ENCODE data around the gene GJC3.
A peak's percentile ranks its signal among the peaks of the same experiment; 100 is the strongest.
"Not testable (repeated sequence)": the region's sequence is repeated elsewhere in the genome, so short reads cannot be mapped to it uniquely, and the experiment has no call there.

Gene GJC3

GRCh38 chr7:99930376-99930775 is 956 bp upstream of the GJC3 start:
- no peak for DNase-seq (ENCODE audit: low read depth in 2 of 2, low spot score in 1 of 2)

DNA sequence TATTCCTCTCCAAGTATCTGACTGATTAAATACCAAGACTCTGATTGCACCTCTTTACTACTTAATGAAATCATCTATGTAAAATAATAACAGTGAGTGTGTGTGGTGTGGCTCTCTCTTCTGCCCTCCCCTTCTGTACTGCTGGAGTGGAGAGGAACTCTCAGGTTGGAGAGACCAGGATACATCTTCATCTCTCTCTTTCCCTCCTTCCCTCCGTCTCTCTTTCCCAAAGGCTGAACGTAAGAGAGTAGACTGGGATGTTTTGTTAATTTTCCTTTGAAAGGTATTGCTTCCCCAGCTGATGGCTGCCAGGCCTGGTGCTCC is 272 bp upstream of the GJC3 start:
- DNase-seq (ENCODE audit: low read depth in 2 of 2, low spot score in 1 of 2), result no peak

GRCh38 chr7:99928188-99928587 is 1.2 kb downstream of the GJC3 start:
- DNase-seq (ENCODE audit: low read depth in 2 of 2, low spot score in 1 of 2), result no peak

- no peak for DNase-seq (ENCODE audit: low read depth in 2 of 2, low spot score in 1 of 2)
Measured at GRCh38 chr7:99927536-99927935, 1.9 kb downstream of the GJC3 start.

GRCh38 chr7:99926321-99926720 is 3.1 kb downstream of the GJC3 start:
- no peak for DNase-seq (ENCODE audit: low read depth in 2 of 2, low spot score in 1 of 2)

DNA sequence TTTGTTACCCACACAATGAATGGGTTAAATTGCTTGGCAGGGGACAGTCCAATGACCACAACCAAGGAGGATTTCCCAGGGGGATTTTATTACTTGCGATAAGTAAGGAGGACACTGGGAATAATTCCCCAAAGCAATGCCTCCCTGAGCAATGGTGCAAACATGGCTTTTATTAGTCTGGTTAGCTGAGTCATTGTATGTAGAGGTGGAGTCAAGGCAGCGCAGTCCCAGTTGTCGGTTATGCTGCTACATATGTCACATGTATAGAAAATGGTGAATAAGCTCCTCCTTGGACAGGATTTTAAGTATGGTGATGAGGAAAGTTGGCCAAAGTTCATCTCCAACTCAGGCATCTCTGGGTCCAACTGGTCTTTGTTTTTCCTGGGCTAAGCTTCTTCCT is 6.2 kb downstream of the GJC3 start:
- DNase-seq (ENCODE audit: low read depth in 2 of 2, low spot score in 1 of 2), result no peak

- no peak for DNase-seq (ENCODE audit: low read depth in 2 of 2, low spot score in 1 of 2)
Measured at GRCh38 chr7:99920149-99920548, 9.3 kb downstream of the GJC3 start.

DNA sequence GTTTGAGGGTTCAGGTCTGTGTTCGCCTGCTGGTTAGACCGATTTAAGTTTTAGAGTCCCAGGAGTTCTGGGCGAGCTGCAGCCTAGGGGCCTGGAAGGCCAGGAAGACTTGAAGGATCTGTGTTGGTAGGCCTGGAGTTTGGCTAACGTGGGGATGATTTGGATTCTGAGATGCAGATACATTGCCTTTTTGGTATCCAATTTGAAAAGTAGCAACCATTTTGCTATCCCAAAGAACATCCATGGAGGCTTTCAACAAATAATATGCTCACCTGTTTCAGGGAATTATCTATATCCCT is 9.7 kb downstream of the GJC3 start:
- DNase-seq (ENCODE audit: low read depth in 2 of 2, low spot score in 1 of 2), result no peak

- DNase-seq (ENCODE audit: low read depth in 2 of 2, low spot score in 1 of 2), result peak; percentile 72 to 82
Measured at GRCh38 chr7:99918959-99919813, 10.2 kb downstream of the GJC3 start, which contains the start of gene TRIM4. TSS of gene TRIM4 (minus strand) at chr7:99919530. CDS start at chr7:99919401, 129 bp downstream.

- DNase-seq (ENCODE audit: low read depth in 2 of 2, low spot score in 1 of 2), result no peak
Measured at GRCh38 chr7:99910976-99911375, 18.4 kb downstream of the GJC3 start.

DNA sequence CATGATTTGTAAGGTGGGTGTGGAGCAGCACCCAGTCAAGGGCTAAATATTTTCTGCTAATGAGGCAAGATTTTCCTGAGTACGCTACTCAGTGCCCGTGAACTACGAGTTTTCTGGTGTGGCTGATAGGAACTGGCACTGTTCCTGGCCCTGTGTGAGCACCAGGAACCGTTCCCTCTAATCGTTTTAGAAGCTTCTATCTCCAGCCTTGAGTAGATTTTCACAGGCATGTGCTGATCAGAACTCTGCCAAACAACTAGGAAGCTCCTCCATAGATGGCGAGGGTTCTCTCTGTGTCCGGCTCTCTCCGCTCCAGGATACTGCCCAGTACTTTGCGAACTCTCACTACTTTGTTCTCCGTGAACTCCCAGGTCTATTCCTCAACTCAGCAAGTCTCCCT is 27.8 kb downstream of the GJC3 start:
- DNase-seq (ENCODE audit: low read depth in 2 of 2, low spot score in 1 of 2), result no peak

- no peak for DNase-seq (ENCODE audit: low read depth in 2 of 2, low spot score in 1 of 2)
Measured at GRCh38 chr7:99899830-99900519, 29.4 kb downstream of the GJC3 start.

DNA sequence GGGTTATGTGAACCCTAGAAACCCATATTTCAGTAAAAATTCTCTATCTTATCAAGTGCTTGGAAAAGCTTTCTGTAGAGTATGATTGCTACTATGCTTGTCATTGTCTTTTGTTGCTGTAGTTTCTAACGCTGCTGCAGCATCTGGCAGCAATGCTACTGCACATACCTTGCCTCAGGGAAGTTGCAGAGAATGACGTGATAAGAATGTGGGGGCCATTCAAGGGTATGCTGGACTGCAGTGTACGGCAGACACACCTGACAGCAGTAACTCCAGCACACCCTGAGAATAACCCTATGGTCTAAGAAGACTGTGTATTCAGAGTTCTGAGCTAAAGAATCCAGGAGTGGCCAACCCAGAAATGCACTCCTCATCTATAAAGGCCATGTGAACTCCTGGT is 30.6 kb downstream of the GJC3 start:
- DNase-seq (ENCODE audit: low read depth in 2 of 2, low spot score in 1 of 2), result no peak

DNA sequence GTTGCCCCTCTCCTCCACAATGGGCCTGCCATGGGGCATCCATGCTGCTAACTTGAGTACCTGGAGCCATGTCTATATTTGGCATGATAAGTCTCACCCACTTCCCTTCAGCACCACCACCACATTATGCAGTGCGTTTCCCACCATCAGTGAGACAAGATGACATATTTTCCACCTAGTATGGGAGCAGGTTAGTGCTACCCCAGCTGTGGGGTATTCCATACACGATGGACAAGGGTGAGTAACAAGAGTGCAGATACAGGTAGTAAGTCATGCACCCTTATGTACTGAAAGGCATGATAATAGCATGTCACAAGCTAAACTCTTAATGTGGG is 31.4 kb downstream of the GJC3 start:
- DNase-seq (ENCODE audit: low read depth in 2 of 2, low spot score in 1 of 2), result no peak

DNA sequence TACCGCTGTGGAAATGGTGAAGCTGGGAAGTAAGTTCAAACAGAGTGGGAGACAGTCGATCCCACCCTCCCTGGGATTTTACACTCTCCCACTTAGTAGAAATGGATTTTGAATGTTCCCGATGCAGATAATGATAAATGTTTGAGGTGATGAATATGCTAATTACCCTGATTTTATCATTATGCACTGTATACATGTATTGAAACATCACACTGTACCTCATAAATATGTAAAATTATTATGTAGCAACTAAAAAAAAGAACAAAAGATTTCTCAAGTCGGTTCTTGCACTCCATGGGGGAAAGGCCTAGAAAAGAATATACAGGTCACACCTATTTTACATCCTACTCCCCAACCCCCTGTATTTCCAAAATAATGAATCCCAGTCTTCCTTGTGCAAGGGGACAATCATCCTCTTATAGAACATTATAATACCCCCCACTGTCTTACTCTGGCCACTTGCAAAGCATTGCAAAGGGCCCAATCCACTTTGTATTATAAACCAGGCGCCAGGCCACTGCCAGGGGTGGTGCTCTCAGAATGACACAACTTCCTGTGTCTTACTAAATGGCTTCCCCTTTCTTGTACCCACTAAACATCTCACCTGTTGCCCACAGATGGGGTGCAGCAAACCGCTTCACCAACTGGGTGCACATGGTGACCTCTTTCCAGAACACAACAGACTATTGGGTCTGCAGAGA is 31.9 kb downstream of the GJC3 start:
- no peak for DNase-seq (ENCODE audit: low read depth in 2 of 2, low spot score in 1 of 2)

GRCh38 chr7:99894738-99895137 is 34.7 kb downstream of the GJC3 start:
- DNase-seq (ENCODE audit: low read depth in 2 of 2, low spot score in 1 of 2), result no peak

- no peak for DNase-seq (ENCODE audit: low read depth in 2 of 2, low spot score in 1 of 2)
Measured at GRCh38 chr7:99893280-99893679, 36.1 kb downstream of the GJC3 start.

GRCh38 chr7:99890348-99890747 is 39.1 kb downstream of the GJC3 start:
- DNase-seq (ENCODE audit: low read depth in 2 of 2, low spot score in 1 of 2), result not testable (repeated sequence)

DNA sequence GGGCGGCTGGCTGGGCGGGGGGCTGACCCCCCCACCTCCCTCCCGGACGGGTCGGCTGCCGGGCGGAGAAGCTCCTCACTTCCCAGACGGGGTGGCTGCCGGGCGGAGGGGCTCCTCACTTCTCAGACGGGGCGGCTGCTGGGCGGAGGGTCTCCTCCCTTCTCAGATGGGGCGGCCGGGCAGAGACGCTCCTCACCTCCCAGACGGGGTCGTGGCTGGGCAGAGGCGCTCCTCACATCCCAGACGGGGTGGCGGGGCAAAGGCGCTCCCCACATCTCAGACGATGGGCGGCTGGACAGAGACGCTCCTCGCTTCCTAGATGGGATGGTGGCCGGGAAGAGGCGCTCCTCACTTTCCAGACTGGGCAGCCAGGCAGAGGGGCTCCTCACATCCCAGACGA is 41.1 kb downstream of the GJC3 start:
- DNase-seq (ENCODE audit: low read depth in 2 of 2, low spot score in 1 of 2), result not testable (repeated sequence)

- DNase-seq (ENCODE audit: low read depth in 2 of 2, low spot score in 1 of 2), result no peak
Measured at GRCh38 chr7:99881370-99881769, 48.0 kb downstream of the GJC3 start.

- DNase-seq (ENCODE audit: low read depth in 2 of 2, low spot score in 1 of 2), result no peak
Measured at GRCh38 chr7:99876933-99877332, 52.5 kb downstream of the GJC3 start, which contains the start of gene OR2AE1. TSS of gene OR2AE1 (minus strand) at chr7:99877033. CDS start at chr7:99877033, 0 bp downstream.

- no peak for DNase-seq (ENCODE audit: low read depth in 2 of 2, low spot score in 1 of 2)
Measured at GRCh38 chr7:99876491-99876890, 52.9 kb downstream of the GJC3 start.
